Ureter (tissue), 1 donor: ENCODE data around the gene GAPDHS. TPM values are rescaled to one million over a fixed set of nuclear protein-coding genes. Genes with fewer than 3 reads are reported as not detected.

Experiments used
- DNase-seq: peaks from one replicate; pipeline ENCODE4 v3.0.0-alpha.2; 2020; ENCODE audit warnings: low spot score
- total RNA-seq: library from RNA; stranded (reverse); gene quantifications from one replicate; pipeline ENCODE4 v1.2.4, GENCODE V29; 2023
- donor health status: DM: yes; HTN: yes; CAD: no.

Gene GAPDHS
- total RNA-seq, 1 donor from 2014 or later, result not detected

DNA sequence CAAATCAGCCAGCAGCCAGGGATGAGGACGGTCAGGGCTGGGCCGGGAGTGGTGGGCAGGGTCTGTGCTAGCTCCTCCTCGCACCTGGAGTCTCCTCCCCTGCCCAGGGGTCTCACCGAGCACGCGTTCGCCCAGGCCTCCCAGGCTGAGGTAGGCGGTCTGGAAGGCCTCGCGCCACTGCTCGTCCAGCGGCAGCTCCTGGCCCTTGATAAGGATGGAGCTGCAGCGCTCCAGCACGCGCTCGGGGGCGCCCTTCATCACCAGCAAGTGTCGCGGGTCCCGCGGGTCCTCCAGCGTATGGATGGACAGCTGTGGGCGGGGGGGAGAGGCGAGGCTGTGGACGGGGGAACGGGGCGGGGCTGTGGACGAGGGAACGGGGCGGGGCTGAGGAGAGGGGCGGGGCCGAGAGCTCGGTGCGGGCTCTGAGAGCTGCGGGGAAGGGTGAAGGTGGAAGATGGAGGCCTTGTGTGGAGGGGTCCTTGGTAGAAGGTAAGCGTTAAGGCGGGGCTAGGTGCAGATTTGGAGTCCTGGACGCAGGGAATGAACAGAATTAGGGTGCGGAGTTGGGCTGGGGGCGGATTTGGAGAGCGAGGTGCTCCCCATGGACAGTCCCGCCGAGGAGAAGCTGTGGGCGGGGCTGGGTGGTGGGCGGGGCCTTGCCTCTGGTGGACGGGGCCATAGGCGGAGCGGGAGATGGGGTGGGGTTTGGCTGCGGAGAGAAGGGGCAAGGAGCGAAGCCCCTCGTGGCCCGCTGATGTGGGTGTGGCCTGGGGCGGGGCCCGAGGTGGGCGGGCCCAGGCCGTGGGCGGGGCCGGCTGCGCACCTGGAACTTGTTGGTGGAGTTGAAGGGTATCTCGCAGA, 24.5 kb downstream of the GAPDHS start:
- no peak for DNase-seq

DNA sequence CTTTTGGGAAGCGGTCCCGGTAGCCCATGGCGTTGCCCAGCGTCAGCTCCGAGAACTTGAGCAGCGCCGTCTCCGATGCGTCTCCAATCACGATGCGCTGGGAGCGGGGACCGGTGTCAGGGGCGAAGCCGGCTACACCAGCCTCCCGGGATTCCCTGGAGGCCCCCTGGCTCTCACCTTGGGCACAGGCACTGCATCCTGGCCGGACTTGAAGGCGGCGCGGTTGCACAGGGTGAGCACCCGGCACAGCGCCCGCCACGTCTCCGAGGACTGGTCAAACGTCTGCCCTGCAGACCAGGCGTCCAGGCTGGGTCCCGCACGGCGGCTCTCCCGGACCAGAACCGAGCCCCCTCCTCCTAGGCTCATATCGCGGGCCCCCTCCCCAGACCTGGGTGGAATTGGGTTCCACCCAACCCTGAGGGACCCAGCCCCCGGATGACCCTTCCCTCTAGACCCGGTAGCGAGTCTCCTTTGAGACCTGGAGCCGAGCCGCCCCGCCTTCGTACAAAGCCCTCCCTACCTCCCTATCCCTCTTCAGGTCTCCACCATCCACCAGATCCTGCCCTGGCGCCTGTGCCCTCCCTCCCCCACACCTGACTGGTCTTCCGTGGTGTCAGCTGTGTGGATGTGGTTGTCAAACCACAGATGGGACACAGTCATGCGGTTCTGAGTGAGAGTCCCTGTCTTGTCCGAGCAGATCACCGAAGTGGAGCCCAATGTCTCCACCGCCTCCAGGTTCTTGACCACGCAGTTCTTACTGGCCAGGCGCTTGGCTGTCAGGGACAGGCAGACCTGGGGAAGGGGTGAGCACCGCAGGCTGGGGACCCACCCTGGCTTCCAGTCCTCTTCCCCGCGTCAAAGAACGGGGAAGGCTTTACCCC, 25.4 kb downstream of the GAPDHS start:
- DNase-seq, result no peak

GRCh38 chr19:35559281-35559659, 26.0 kb downstream of the GAPDHS start:
- DNase-seq, result no peak

- no peak for DNase-seq
Observed at GRCh38 chr19:35559781-35560180, 26.5 kb downstream of the GAPDHS start.

GRCh38 chr19:35560271-35560670, 27.0 kb downstream of the GAPDHS start:
- no peak for DNase-seq

DNA sequence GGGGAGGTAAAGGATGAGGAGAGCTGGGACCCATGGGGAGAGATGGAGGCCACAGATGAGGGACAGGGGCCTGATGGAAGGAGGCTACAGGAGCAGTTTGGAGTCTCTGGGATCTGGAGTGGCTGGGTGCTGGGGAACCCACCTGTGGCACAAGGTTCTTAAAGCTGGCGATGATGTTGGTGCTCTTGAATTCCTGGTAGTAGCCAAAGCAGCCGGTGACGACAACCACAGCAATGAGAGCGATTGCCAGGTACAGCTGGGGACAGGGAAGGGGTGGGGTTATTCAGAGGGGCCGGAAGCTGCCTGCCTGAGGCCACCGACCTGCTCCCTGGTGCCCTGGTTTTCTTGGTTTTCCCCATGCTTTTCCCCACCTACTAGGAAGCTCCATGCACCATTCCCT, 27.4 kb downstream of the GAPDHS start:
- DNase-seq, result no peak

DNA sequence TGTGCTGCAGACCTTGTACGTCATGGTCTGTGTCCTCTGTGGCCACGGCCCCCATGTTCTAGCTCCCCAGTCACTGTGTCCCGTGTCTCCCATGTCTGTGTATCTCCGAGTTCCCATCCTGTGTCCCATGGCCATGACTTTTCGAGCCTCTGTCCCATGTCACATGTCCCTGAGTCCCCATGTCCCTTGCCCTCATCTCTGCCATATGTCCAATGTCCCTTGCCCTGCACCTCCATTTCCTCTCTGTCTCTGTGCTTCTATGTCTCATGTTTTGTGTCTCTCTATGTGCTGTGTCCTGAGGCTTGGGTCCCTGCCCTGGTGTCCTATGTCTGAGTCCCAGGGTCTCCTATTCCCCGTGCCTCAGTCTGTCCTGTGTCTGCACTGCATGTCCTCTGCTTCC, 28.2 kb downstream of the GAPDHS start:
- no peak for DNase-seq

DNA sequence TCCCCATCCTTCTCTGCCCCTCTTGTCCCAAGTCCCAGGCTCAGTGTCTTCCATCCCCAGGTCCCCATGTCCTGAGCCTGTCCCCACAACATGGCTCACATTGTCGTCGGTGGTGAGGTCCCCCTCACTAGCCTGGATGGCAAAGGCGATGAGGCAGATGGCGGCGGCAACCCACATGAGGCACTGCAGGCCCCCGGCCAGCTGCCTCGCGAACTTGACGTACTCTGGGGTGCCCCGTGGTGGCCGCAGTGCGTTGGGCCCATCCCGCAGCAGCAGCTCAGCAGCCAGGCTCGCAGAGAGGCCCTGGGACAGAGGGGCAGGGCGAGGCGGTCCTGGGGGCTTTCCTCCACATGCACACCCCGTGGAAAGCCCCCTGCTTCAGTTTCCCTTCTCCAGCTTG, 29.1 kb downstream of the GAPDHS start:
- DNase-seq, result no peak

GRCh38 chr19:35562776-35563175, 29.5 kb downstream of the GAPDHS start:
- DNase-seq, result no peak

DNA sequence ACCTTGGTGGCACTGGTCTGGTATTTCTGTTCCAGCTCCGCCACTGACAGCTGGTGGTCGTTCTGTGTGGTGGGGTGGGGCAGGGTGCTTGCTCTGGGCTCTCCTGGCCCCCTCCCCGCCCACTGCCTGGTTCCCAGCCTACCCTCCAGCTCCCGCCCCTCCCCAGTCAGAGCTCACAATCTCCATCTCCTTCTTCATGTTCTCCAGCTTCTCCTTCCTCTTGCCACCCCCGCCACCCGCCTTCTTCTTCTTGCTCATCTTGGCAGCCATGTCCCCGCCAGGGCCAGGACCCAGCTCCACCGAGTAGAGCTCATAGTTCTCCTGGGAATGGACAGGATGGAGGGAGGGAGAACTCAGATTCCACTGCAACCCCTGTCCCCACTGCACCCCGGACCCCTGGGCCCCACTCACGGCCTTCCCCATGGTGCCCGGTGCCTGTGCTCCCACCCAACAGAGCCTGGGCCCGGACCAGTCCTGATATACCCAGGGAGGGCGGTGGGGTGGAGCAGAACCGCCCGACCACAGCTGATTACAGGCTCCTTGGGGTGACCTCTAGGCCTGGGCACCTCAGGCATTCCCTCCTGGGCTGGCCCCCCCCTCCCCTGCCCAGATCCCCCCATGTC, 30.1 kb downstream of the GAPDHS start, which contains the start of gene ATP4A:
TSS of gene ATP4A (minus strand) at position 452 of the 623 bp plus-strand sequence. CDS start at position 423, 29 bp downstream.
- DNase-seq, result no peak

GRCh38 chr19:35565016-35565856, 32.0 kb downstream of the GAPDHS start:
- DNase-seq, result no peak

DNA sequence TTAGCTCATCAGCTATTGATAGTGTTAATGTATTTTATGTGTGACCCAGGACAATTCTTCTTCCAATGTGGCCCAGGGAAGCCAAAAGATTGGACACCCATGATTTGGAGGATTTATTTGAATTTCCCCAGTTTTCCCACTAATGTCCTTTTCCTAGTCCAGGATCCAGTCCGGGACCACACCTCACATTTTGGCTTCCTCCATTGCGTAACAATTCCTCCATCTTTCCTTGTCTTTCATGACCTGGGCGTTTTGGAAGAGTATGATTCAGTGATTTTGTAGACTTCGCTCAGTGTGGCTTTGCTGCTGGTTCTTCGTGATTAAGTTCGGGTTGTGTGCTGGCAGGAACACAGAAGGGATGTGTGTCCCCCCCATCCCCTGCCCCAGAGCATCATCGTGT, 33.5 kb downstream of the GAPDHS start:
- DNase-seq, result no peak

DNA sequence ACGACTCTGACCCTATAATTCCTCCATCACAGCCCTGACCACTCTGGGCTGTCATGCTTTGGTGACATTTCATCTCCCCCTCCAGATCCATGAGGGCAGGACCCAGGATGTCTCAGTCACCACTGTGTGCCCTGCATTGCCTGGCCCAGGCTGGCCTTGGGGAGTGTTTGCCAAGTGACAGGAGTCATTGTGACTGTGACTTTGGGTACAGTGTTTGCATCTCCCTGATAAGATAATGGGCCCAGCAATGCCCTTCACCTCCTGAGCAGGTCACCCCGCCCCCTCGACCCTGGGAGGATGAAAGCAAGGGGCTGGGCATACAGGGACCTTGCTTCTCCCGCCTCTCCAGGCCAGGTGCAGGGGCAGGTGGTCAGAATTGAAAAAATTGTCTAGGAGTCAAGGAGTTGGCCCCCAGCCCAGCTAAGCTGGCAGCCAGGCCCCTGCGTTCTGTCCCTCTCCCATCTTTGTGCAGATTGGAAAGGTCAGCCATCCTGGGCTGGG, 36.1 kb downstream of the GAPDHS start:
- DNase-seq, result no peak

DNA sequence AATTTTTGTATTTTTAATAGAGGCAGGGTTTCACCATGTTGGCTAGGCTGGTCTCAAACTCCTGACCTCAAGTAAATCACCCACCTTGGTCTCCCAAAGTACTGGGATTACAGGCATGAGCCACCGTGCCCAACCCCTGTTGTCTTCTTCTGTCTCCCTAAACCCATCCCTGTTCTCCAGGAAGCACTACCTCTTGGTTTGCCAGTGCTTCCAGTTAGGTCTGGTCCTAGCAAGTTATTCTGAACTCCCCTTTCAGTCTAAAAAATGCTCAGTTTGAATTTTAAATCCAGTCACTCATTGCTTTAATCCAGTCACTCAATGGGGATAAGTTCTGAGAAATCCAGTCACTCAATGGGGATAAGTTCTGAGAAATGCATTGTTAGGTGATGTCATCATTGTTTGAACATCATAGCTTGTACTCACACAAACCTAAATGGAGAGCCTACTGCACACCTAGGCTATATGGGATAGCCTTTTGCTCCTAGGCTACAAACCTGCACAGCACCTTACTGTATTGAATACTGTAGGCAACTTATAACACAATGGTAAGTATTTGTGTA, 38.2 kb downstream of the GAPDHS start:
- DNase-seq, result no peak

DNA sequence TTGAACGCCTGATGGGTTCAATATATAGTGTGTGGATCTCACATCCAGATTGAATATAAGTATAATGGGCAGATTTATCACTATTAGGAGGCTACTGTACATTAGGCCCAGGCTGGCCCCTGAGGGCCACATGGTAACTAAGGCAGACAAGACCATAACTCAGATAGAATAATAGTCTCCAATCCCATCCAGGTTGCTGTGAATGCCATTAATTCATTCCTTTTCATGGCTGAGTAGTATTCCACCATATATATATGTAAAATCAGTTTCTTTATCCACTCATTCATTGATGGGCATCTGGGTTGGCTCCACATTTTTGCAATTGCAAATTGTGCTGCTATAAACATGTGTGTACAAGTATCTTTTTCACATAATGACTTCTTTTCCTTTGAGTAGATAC, 44.7 kb downstream of the GAPDHS start:
- no peak for DNase-seq

GRCh38 chr19:35578707-35579106, 45.5 kb downstream of the GAPDHS start:
- no peak for DNase-seq

DNA sequence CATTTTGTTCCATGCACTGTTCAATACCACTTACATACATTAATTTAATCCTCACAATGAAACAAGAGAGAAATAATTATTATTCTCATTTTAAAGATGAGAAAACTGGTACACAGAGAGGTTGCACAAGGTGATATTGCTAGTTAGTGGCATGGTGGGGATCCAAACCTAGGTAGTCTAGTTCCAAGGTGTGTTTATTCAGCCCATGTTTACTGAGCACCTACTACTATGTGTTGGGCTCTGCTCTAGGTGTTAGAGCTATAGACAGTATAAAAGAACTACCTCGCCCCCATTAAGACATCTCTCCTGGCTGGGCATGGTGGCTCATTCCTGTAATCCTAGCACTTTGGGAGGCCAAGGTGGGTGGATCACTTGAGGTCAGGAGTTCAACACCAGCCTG, 49.5 kb downstream of the GAPDHS start:
- DNase-seq, result no peak

- no peak for DNase-seq
Observed at GRCh38 chr19:35585848-35586247, 52.6 kb downstream of the GAPDHS start, which contains the start of gene PMIS2. TSS of gene PMIS2 (plus strand) at chr19:35586173. CDS start at chr19:35586260, 87 bp downstream.

GRCh38 chr19:35587321-35587720, 54.1 kb downstream of the GAPDHS start:
- DNase-seq, result no peak

- DNase-seq, result no peak
Observed at GRCh38 chr19:35590875-35591274, 57.6 kb downstream of the GAPDHS start.

DNA sequence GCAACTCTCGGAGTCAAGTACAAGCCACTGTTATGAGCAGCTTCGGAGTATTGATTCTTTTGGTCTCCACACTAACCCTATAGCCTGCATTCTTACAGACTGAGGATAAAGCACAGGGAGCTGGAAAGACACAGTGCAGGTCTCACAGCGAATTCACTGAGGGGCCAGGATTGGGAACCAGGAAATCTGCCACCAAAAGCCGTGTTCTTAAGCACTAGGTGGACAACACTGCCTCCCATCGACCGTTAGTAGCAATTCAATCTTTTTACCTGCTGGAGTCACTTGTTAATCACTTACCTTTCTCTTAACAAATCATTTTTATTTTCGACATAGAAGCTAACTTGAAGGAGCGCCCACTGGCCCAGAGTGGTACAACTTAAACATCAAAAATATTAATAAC, 59.0 kb downstream of the GAPDHS start:
- no peak for DNase-seq
